ENCODE measurements around the gene BATF.

DNA sequence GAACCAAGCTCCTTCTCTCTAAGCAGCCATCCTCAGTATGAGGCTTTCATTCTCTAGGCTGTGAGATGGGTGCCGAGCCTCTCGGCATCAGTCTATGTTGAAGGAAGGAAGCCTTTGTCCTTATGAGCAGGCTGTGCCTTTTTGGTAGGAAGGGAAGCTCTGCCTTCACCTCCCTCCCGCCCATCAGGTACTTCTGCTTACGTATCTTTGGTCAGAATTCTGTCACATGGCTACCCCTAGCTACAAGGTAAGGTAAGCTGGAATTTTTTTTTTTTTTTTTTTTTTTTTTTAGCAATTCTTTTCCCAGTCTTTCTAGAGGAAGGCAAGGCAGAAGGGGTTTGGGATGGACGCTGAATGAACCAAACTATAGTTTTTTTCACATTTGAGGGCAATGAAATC lies 16.9 kb downstream of the BATF start:
- TF ChIP-seq, protein P1, sequence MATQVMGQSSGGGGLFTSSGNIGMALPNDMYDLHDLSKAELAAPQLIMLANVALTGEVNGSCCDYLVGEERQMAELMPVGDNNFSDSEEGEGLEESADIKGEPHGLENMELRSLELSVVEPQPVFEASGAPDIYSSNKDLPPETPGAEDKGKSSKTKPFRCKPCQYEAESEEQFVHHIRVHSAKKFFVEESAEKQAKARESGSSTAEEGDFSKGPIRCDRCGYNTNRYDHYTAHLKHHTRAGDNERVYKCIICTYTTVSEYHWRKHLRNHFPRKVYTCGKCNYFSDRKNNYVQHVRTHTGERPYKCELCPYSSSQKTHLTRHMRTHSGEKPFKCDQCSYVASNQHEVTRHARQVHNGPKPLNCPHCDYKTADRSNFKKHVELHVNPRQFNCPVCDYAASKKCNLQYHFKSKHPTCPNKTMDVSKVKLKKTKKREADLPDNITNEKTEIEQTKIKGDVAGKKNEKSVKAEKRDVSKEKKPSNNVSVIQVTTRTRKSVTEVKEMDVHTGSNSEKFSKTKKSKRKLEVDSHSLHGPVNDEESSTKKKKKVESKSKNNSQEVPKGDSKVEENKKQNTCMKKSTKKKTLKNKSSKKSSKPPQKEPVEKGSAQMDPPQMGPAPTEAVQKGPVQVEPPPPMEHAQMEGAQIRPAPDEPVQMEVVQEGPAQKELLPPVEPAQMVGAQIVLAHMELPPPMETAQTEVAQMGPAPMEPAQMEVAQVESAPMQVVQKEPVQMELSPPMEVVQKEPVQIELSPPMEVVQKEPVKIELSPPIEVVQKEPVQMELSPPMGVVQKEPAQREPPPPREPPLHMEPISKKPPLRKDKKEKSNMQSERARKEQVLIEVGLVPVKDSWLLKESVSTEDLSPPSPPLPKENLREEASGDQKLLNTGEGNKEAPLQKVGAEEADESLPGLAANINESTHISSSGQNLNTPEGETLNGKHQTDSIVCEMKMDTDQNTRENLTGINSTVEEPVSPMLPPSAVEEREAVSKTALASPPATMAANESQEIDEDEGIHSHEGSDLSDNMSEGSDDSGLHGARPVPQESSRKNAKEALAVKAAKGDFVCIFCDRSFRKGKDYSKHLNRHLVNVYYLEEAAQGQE (tag by site-specific recombination; IDR thresholded peaks at IDR 0.05) = no peak
- TF ChIP-seq ZNF777 (tag by site-specific recombination; IDR thresholded peaks at IDR 0.05; ENCODE audit: borderline replicate concordance) (no peak), HOXC10 (CRISPR knock-in tag; IDR thresholded peaks at IDR 0.05) (no peak), KLF1 (tag by site-specific recombination; IDR thresholded peaks at IDR 0.05) (no peak), ZNF707 (tag by site-specific recombination; IDR thresholded peaks at IDR 0.05) (no peak), ZNF10 (tag by site-specific recombination; IDR thresholded peaks at IDR 0.05) (no peak), YY1 (tag by site-specific recombination; IDR thresholded peaks at IDR 0.05) (no peak)
- TF ChIP-seq, protein P2, sequence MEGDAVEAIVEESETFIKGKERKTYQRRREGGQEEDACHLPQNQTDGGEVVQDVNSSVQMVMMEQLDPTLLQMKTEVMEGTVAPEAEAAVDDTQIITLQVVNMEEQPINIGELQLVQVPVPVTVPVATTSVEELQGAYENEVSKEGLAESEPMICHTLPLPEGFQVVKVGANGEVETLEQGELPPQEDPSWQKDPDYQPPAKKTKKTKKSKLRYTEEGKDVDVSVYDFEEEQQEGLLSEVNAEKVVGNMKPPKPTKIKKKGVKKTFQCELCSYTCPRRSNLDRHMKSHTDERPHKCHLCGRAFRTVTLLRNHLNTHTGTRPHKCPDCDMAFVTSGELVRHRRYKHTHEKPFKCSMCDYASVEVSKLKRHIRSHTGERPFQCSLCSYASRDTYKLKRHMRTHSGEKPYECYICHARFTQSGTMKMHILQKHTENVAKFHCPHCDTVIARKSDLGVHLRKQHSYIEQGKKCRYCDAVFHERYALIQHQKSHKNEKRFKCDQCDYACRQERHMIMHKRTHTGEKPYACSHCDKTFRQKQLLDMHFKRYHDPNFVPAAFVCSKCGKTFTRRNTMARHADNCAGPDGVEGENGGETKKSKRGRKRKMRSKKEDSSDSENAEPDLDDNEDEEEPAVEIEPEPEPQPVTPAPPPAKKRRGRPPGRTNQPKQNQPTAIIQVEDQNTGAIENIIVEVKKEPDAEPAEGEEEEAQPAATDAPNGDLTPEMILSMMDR (tag by site-specific recombination; IDR thresholded peaks at IDR 0.05) = no peak
- TF ChIP-seq, protein P3, sequence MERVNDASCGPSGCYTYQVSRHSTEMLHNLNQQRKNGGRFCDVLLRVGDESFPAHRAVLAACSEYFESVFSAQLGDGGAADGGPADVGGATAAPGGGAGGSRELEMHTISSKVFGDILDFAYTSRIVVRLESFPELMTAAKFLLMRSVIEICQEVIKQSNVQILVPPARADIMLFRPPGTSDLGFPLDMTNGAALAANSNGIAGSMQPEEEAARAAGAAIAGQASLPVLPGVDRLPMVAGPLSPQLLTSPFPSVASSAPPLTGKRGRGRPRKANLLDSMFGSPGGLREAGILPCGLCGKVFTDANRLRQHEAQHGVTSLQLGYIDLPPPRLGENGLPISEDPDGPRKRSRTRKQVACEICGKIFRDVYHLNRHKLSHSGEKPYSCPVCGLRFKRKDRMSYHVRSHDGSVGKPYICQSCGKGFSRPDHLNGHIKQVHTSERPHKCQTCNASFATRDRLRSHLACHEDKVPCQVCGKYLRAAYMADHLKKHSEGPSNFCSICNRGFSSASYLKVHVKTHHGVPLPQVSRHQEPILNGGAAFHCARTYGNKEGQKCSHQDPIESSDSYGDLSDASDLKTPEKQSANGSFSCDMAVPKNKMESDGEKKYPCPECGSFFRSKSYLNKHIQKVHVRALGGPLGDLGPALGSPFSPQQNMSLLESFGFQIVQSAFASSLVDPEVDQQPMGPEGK (tag by site-specific recombination; IDR thresholded peaks at IDR 0.05) = no peak
